Breast epithelium (tissue), 3 donors: ENCODE data around the gene USP32.

Experiments
- CTCF ChIP-seq, 3 donors: fragments of 450-650 bp; IDR thresholded peaks; one replicate each; pipeline ENCODE4 v1.5.1; 2016 to 2017; ENCODE audit warnings: antibody characterized with exemption in 3 of 3, mild to moderate bottlenecking in 3 of 3, moderate library complexity in 3 of 3
- POLR2AphosphoS5 ChIP-seq, 3 donors: sonication (generic); formaldehyde crosslinking; IDR thresholded peaks; one replicate each; pipeline ENCODE4 v1.6.1; 2017; ENCODE audit warnings: antibody characterized with exemption in 3 of 3

DNA sequence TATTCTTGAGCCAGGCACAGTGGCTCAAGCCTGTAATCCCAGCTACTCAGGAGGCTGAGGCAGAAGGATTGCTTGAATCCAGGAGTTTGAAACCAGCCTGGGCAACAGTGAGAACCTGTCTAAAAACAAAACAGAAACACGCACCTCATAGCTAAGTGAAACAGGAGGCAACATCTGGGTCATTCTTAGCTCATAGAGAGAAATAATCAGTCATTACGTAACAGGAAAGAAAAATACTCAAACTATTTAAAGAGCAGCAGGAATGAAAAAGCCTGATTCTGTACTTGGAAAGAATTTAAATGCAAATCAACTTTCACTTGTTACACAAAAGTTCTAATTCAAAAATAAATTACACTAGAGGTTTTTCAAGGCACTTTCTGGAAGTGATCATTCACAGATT, 47.6 kb upstream of the USP32 start:
- no peak for TF ChIP-seq CTCF (IDR thresholded peaks at IDR 0.05)
- no peak for TF ChIP-seq POLR2AphosphoS5 (IDR thresholded peaks at IDR 0.05)
